Spleen (tissue), 7 donors: ENCODE data around the gene CTSZ.

Experiments
- POLR2A ChIP-seq, 3 donors: fragments of 450-650 bp; IDR thresholded peaks; one replicate each; pipeline ENCODE4 v1.5.1; 2017; ENCODE audit warnings: antibody characterized with exemption in 3 of 3, mild to moderate bottlenecking in 1 of 3
- TF ChIP-seq, protein P1 (sequence below), 11 experiments: fragments of 200-600 bp in 7 of 11; fragments of 450-650 bp in 4 of 11; sonication (generic) in 4 of 11; IDR thresholded peaks in 8 of 11; conservative IDR thresholded peaks in 3 of 11; 1 replicate in 7 of 11; 2 replicates in 4 of 11; pipeline versions ENCODE4 v1.4.0 to v1.8.0; 2016 to 2021; ENCODE audit warnings: antibody characterized with exemption in 11 of 11, inconsistent platforms in 4 of 11, mild to moderate bottlenecking in 1 of 11
- donor health status: DM: no; HTN: no; CAD: no; lungs with moderate emphysema.
- donor health status: DM: no; HTN: no; CAD: no.
- donor health status: DM: no; HTN: no; CAD: no.

- TF ChIP-seq, protein P1, sequence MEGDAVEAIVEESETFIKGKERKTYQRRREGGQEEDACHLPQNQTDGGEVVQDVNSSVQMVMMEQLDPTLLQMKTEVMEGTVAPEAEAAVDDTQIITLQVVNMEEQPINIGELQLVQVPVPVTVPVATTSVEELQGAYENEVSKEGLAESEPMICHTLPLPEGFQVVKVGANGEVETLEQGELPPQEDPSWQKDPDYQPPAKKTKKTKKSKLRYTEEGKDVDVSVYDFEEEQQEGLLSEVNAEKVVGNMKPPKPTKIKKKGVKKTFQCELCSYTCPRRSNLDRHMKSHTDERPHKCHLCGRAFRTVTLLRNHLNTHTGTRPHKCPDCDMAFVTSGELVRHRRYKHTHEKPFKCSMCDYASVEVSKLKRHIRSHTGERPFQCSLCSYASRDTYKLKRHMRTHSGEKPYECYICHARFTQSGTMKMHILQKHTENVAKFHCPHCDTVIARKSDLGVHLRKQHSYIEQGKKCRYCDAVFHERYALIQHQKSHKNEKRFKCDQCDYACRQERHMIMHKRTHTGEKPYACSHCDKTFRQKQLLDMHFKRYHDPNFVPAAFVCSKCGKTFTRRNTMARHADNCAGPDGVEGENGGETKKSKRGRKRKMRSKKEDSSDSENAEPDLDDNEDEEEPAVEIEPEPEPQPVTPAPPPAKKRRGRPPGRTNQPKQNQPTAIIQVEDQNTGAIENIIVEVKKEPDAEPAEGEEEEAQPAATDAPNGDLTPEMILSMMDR (IDR thresholded peaks at IDR 0.05 in 8 of 11, conservative IDR thresholded peaks at IDR 0.05 in 3 of 11): no peak
- TF ChIP-seq POLR2A (IDR thresholded peaks at IDR 0.05): no peak
These were observed 2.6 kb downstream of the CTSZ start for GRCh38 chr20:59004493-59004762.
